GM21737 (cell line): ENCODE data around the gene STRIP2.
"Not testable (repeated sequence)": the region's sequence is repeated elsewhere in the genome, so short reads cannot be mapped to it uniquely, and the experiment has no call there.

Experiments used
- ATAC-seq: cut with Tn5 transposase; IDR thresholded peaks from one replicate; pipeline ENCODE4 v1.9.1; 2021; ENCODE audit warnings: mild to moderate bottlenecking, moderate library complexity; ENCODE audit not compliant: unreplicated experiment

The STRIP2 gene

GRCh38 chr7:129452589-129453231 lies 18.5 kb downstream of the STRIP2 start:
- no peak for ATAC-seq

GRCh38 chr7:129453510-129454248 lies 19.4 kb downstream of the STRIP2 start:
- no peak for ATAC-seq

DNA sequence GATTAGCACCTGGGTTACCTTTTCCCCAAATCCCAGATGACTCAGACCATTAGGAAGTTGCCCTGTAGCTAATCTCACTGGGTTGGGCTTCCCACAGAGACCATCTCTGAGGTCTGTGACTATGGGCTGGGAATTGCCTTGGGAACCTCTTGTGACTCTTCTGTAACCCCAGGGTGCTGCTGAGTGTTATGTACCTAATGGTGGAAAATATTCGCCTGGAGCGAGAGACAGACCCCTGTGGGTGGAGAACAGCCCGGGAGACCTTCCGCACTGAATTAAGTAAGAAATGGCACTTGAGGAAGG lies 20.0 kb downstream of the STRIP2 start:
- ATAC-seq = no peak

GRCh38 chr7:129456421-129456820 lies 22.2 kb downstream of the STRIP2 start:
- ATAC-seq = no peak

DNA sequence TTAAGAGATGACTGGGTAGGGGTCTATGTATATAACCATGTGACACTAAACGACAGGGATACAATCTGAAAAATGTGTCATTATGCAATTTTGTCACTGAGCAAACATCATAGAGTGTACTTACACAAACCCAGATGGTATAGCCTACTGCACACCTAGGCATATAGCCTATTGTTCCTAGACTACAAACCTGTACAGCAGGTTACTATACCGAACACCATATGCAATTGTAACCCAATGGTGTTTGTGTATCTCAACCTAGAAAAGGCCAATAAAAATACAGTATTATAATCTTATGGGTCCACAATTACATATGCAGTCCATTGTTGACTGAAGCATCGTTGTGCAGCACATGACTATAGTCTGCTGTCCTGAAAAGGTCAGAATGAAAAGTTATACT lies 22.9 kb downstream of the STRIP2 start:
- no peak for ATAC-seq

- ATAC-seq = no peak
Measured at GRCh38 chr7:129458171-129458570, 23.9 kb downstream of the STRIP2 start.

DNA sequence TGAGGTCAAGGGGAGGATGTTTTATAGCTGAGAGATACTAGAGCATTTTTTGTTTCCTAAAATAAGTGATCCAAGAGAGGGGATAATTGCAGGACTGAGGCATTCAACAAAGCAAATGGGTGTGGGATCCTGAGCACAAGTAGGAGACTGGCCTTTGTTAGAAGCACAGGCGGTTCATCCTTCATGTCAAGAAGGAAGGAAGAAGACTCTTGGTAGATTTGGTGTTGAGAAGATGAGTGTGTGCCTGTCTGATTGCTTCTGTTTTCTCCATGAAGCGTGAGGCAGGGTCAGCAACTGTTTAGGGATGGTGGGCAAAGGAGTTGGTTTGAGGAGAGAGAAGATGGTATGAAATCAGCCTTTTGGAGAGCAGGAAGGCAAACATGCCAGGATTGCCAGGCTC lies 27.6 kb downstream of the STRIP2 start:
- no peak for ATAC-seq

GRCh38 chr7:129462420-129462819 lies 28.2 kb downstream of the STRIP2 start:
- ATAC-seq = no peak

DNA sequence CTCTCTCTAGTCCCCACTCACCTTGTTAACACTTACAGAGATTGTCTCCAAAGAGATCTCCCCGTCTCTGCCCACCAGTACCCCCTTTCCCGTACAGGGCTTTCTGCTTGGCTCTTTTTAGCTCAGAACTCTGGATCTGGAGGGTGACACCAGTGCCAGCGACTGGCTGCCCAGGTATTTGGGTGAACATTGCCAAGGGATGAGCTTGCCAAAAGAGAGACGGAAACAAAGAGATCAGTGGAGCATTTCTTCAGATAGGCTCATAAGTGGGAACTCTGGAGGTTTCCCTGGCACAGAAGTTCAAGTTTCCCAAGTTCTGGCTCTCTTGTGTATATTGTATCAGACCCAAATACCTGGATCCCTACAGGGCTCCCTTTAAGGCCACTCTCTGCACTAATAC lies 30.0 kb downstream of the STRIP2 start:
- no peak for ATAC-seq

- no peak for ATAC-seq
Measured at GRCh38 chr7:129465080-129465479, 30.8 kb downstream of the STRIP2 start.

- ATAC-seq = no peak
Measured at GRCh38 chr7:129466796-129467195, 32.6 kb downstream of the STRIP2 start.

DNA sequence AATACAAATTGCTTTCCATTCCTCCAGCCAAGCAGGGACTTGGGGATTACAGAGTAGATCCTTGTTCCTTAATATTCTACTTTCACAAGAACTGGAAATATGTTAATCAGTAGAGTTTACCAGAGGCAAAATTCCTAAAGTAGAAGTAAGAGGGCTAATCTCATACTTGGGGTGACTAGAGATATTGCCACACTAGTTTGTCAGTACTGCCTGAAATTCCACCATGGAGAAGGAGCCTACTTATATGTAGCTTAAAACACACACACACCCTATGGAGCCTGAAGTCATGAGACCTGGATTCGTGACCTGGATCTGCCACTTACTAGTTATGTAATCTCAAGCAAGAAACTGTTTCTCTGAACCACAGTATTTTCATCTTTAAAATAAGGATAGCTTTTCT lies 33.9 kb downstream of the STRIP2 start:
- no peak for ATAC-seq

GRCh38 chr7:129468547-129468946 lies 34.3 kb downstream of the STRIP2 start:
- no peak for ATAC-seq

GRCh38 chr7:129469930-129470329 lies 35.7 kb downstream of the STRIP2 start:
- ATAC-seq = no peak

DNA sequence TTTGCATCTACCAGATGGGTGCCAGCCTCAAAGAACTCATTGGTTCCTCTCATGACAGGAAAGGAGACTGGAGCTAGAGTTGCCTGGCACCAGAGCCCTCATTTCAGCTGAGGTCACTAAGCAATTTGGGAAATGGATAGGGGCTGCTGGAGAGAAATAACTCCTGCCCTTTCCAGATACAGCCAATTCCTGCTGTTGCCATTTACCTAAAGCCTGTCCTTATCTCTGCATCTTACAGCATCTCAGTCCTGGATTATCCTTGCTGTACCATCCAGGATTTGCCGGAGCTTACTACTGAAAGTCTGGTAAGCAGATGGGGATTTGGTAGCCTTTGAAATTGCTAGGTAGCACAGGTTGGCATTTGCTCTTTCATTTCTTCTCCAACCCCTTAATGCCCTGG lies 36.2 kb downstream of the STRIP2 start:
- ATAC-seq = no peak

DNA sequence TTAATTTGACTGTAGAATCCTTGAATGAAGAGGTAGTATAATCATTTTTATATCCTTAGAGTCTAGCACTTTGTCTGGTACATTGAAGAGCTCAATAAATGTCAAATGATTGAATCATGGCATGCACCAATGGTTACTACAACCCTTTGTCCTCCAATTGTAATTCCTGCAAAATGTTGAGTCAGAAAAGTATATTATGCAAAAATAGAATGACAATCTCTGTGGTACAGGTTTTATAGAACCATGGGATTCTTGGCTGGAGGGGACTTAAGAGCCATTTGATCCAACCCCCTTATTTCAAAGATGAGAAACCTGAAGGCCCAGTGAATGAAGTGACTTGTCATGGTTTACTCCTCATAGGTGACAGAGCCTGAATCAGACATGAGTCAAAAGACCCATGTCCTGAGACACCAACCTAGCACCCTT lies 37.2 kb downstream of the STRIP2 start:
- ATAC-seq = no peak

DNA sequence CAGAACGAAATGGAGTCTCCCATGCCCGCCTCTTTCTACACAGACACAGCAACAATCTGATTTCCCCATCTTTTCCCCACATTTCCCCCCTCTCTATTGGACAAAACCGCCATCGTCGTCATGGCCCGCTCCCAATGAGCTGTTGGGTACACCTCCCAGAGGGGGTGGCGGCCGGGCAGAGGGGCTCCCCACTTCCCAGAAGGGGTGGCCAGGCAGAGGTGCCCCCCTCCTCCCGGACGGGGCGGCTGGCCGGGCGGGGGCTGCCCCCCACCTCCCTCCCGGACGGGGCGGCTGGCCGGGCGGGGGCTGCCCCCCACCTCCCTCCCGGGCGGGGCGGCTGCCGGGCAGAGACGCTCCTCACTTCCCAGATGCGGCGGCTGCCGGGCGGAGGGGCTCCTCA lies 41.7 kb downstream of the STRIP2 start:
- not testable (repeated sequence) for ATAC-seq

DNA sequence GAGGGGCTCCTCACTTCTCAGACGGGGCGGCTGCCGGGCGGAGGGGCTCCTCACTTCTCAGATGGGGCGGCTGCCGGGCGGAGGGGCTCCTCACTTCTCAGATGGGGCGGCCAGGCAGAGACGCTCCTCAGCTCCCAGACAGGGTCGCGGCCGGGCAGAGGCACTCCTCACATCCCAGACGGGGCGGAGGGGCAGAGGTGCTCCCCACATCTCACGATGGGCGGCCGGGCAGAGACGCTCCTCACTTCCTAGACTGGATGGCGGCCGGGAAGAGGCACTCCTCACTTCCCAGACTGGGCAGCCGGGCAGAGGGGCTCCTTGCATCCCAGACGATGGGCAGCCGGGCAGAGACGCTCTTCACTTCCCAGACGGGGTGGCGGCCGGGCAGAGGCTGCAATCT lies 42.2 kb downstream of the STRIP2 start:
- ATAC-seq = not testable (repeated sequence)

DNA sequence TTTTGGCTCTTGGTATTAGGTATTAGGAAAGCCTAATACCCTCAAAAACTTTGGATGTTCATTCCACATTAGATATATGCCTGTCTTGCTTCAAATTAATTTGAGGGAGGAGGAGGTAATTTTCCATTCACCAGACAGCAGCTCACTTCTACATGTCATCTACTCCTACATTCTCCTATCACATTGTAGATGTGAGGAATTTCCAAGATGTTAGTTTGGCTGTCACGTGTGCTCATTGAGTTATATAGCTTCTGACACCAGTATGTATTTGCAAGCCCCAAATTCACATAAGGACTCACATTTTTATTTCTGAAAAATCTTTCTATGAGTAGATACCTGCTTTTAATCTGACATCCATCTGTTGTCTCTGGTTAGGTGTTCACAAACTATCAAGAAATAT lies 45.6 kb downstream of the STRIP2 start:
- no peak for ATAC-seq

DNA sequence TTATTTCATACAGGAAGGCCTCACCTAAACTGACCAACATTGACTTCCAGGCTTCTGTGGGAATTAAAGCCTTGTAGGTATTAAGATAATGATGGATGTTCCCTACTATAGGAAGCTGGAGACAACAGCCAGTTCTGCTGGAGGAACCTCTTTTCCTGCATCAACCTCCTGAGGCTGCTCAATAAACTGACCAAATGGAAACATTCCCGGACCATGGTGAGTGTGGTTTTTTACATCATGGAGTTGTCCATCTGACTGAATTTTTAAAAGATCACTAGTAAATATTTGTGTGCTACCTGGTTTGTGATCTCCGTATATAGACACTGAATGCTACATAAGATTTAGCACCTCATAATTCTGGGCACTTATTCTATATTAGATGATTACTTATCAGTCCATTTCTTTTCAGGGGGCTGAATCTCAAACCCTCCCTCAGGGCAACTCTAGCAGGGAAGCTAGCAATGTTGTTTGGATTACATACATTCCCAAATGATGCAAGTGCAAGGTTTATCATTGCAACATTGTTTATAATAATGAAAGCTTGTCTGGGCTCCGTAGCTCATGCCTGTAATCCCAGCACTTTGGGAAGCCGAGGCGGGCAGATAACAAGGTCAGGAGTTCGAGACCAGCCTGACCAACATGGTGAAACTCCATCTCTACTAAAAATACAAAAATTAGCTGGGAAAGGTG lies 46.6 kb downstream of the STRIP2 start:
- no peak for ATAC-seq

GRCh38 chr7:129481376-129481775 lies 47.1 kb downstream of the STRIP2 start:
- ATAC-seq = not testable (repeated sequence)

DNA sequence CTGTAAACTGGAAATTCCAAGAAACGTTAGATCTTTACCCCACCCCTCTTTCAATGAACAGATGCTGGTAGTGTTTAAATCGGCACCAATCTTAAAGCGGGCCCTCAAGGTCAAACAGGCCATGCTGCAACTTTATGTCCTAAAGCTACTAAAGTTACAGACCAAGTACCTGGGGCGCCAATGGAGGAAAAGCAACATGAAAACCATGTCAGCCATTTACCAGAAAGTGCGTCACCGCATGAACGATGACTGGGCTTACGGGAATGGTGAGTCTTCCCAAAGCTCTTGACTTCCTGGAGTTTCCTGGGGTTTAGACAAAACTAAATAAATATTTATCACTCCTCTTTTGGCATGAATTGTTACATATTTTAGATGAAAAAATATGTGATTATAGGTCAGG lies 48.5 kb downstream of the STRIP2 start:
- ATAC-seq = no peak
